Activated CD4-positive, alpha-beta T cell treated with anti-CD3 and anti-CD28 coated beads, Interleukin-2, Interleukin-6, amounts not matched to agents 100 ng/mL and 50 ng/mL, durations not matched to agents 16 hours and 8 hours (primary cell): ENCODE results near the gene CAMKK2.

ENCODE experiments used
- DNase-seq: peaks from one replicate; pipeline ENCODE4 v3.0.0-alpha.2; 2020

Gene CAMKK2

DNA sequence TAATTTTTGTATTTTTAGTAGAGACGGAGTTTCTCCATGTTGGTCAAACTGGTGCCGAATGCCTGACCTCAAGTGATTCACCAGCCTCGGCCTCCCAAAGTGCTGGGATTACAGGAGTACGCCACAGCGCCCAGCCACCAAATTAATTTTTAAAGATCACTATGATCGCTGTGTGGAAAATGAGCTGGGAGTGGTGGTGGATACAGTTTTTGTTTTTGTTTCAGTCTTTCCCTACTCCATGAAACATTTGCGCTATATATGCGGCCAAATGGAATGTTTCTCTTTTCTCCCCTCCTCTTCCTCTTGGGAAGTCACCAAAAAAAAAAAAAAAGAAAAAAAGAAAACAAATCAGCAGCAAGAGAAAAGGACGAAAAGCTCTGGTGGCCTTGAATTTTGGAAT lies 107.4 kb downstream of the CAMKK2 start:
- no peak for DNase-seq

DNA sequence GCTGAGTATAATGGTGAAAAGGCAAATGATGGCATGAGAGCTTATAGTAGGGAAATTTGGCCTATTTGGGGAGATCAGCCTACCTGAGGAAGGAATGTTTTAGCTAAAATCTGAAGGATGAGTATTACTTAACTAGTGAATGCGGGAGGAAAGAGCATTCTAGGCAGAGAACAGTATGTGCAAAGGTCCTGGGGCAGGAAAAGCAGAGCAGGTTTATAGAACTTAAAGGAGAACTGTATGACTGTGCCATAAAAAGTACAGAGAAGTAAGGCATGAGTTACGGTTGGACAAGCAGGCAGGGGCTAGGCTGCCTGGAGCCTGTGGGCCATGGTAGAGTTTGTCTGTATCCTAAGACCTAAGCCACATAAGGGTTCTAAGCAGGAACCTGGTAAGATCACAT lies 108.3 kb downstream of the CAMKK2 start:
- no peak for DNase-seq
